ENCODE measurements around the gene DNAJC17. TPM values are rescaled to one million over a fixed set of nuclear protein-coding genes. Genes with fewer than 3 reads are reported as not detected.

DNAJC17 gene
- polyA plus RNA-seq, 2 of the 4 experiments (the other 2 are of a cell fraction): 22.3 to 24.4 TPM

GRCh38 chr15:40823572-40824343 lies 16.5 kb upstream of the DNAJC17 start:
- H3K4me1 ChIP-seq: peaks cover 35% of the 10 kb centered on the region
- TF ChIP-seq ZC3H11A (IDR thresholded peaks at IDR 0.05) (no peak), ZFP36 (IDR thresholded peaks at IDR 0.05; ENCODE audit: borderline replicate concordance, partially characterized antibody) (no peak), MAZ (IDR thresholded peaks at IDR 0.05; ENCODE audit: borderline replicate concordance, low read depth, low read length) (no peak), MYC (IDR thresholded peaks at IDR 0.05; ENCODE audit: borderline replicate concordance, low read length) (no peak), MAFK (IDR thresholded peaks at IDR 0.05; ENCODE audit: partially characterized antibody) (no peak), GATA3 (IDR thresholded peaks at IDR 0.05; ENCODE audit: borderline replicate concordance) (no peak), ZSCAN20 (CRISPR knock-in tag; IDR thresholded peaks at IDR 0.05) (no peak)
- H3K4me2 ChIP-seq: no peak overlapping the region
- WGBS (ENCODE audit: missing lambda C conversion rate): 72% methylated on average over 1 of the region's 1 CpG
- FAIRE-seq (no peak), ATAC-seq (peak; percentile 56 to 67; a peak in 5 of 6 replicates), DNase-seq (ENCODE audit: low read depth in 1 of 2, low spot score in 1 of 2) (no peak)
- peak overlapping the region in 1 of 2 experiments; percentile 41; a peak in 1 of 6 replicates for H3K27ac ChIP-seq
- H3K9me3 ChIP-seq: no peaks in the 10 kb centered on the region
- H3K4me3 ChIP-seq: no peak overlapping the region
- CTCF ChIA-PET: interaction anchor here (2.6 kb wide), 1 partner anchor 35 kb away, joined by 11 read pairs; no protein-coding TSS in a partner anchor
- POLR2A ChIA-PET: no interaction called here

- FAIRE-seq (no peak), ATAC-seq (no peak), DNase-seq (ENCODE audit: low read depth in 1 of 2, low spot score in 1 of 2) (no peak)
- ChIA-PET POLR2A (no interaction called here), CTCF (interaction anchor here (0.6 kb wide), 1 partner anchor 28 kb away, joined by 4 read pairs; no protein-coding TSS in a partner anchor)
- H3K9me3 ChIP-seq: no peaks in the 10 kb centered on the region
- no peak overlapping the region for H3K27ac ChIP-seq
- H3K4me1 ChIP-seq: peaks cover 29% of the 10 kb centered on the region
- 86% methylated on average over 2 of the region's 2 CpGs for WGBS (ENCODE audit: missing lambda C conversion rate)
- H3K4me2 ChIP-seq: no peak overlapping the region
- TF ChIP-seq RCOR1 (IDR thresholded peaks at IDR 0.05; ENCODE audit: low read depth, low read length) (no peak), MAFK (IDR thresholded peaks at IDR 0.05; ENCODE audit: partially characterized antibody) (no peak), GATA3 (IDR thresholded peaks at IDR 0.05; ENCODE audit: borderline replicate concordance) (no peak), TP53 (CRISPR knock-in tag; IDR thresholded peaks at IDR 0.05) (no peak), RAD21 (conservative IDR thresholded peaks at IDR 0.05 in 1 of 2, IDR thresholded peaks at IDR 0.05 in 1 of 2) (no peak), EHMT2 (IDR thresholded peaks at IDR 0.05; ENCODE audit: low read depth) (no peak), NPAS2 (CRISPR knock-in tag; IDR thresholded peaks at IDR 0.05; ENCODE audit: borderline replicate concordance) (no peak), CHD4 (IDR thresholded peaks at IDR 0.05; ENCODE audit: borderline replicate concordance) (no peak), FOSL2 (IDR thresholded peaks at IDR 0.05) (no peak), FOSL2 (CRISPR knock-in tag; IDR thresholded peaks at IDR 0.05) (no peak), CHD2 (IDR thresholded peaks at IDR 0.05; ENCODE audit: low read length, partially characterized antibody) (no peak), ELK1 (IDR thresholded peaks at IDR 0.05; ENCODE audit: low read depth, low read length) (no peak), FOXS1 (CRISPR knock-in tag; IDR thresholded peaks at IDR 0.05) (no peak)
- TF ChIP-seq, protein P1, sequence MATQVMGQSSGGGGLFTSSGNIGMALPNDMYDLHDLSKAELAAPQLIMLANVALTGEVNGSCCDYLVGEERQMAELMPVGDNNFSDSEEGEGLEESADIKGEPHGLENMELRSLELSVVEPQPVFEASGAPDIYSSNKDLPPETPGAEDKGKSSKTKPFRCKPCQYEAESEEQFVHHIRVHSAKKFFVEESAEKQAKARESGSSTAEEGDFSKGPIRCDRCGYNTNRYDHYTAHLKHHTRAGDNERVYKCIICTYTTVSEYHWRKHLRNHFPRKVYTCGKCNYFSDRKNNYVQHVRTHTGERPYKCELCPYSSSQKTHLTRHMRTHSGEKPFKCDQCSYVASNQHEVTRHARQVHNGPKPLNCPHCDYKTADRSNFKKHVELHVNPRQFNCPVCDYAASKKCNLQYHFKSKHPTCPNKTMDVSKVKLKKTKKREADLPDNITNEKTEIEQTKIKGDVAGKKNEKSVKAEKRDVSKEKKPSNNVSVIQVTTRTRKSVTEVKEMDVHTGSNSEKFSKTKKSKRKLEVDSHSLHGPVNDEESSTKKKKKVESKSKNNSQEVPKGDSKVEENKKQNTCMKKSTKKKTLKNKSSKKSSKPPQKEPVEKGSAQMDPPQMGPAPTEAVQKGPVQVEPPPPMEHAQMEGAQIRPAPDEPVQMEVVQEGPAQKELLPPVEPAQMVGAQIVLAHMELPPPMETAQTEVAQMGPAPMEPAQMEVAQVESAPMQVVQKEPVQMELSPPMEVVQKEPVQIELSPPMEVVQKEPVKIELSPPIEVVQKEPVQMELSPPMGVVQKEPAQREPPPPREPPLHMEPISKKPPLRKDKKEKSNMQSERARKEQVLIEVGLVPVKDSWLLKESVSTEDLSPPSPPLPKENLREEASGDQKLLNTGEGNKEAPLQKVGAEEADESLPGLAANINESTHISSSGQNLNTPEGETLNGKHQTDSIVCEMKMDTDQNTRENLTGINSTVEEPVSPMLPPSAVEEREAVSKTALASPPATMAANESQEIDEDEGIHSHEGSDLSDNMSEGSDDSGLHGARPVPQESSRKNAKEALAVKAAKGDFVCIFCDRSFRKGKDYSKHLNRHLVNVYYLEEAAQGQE (IDR thresholded peaks at IDR 0.05): no peak
- TF ChIP-seq, protein P2, sequence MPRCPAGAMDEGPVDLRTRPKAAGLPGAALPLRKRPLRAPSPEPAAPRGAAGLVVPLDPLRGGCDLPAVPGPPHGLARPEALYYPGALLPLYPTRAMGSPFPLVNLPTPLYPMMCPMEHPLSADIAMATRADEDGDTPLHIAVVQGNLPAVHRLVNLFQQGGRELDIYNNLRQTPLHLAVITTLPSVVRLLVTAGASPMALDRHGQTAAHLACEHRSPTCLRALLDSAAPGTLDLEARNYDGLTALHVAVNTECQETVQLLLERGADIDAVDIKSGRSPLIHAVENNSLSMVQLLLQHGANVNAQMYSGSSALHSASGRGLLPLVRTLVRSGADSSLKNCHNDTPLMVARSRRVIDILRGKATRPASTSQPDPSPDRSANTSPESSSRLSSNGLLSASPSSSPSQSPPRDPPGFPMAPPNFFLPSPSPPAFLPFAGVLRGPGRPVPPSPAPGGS (IDR thresholded peaks at IDR 0.05): no peak
- no peak overlapping the region for H3K4me3 ChIP-seq
Measured at GRCh38 chr15:40821195-40821594, 13.9 kb upstream of the DNAJC17 start.

Measured in A549 (cell line).